Retinal pigment epithelial cell (primary cell): ENCODE measurements around the gene OLFML2A.

Experiments used
- DNase-seq: peaks from one replicate; pipeline ENCODE4 v3.0.0-alpha.2; 2010; ENCODE audit warnings: low read depth
- H3K4me3 ChIP-seq: 2 replicates; pipeline ENCODE4 v1.5.1; 2011; ENCODE audit warnings: mild to moderate bottlenecking, low read length, control low read depth, moderate library complexity
- TF ChIP-seq, protein P1 (sequence below): conservative IDR thresholded peaks from 2 replicates; pipeline ENCODE4 v1.5.1; 2011; ENCODE audit warnings: low read depth, low read length, control low read depth, inconsistent platforms

The OLFML2A gene

DNA sequence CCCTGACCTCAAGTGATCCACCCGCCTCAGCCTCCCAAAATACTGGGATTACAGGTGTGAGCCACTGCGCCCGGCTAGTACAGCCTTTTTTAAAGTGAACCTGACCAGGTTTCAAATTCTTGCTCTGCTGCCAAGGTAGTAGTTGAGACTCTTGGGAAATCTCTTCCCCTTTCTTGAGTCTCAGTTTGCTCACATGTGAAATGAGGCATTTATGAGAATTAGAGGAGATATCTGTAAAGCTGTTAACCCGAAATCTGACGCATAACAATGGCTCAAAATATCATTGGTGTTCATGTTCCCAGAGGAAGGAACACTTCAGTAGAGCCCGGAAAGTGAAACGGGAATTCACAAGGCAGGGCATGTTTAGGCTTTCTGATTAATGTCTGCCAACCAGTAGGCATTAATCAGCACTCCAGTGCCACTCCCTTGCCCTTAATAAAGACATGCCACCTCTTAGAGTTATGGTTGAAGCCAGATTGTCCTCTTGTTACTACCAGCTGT is 86.5 kb downstream of the OLFML2A start:
- no peak for DNase-seq
- TF ChIP-seq, protein P1, sequence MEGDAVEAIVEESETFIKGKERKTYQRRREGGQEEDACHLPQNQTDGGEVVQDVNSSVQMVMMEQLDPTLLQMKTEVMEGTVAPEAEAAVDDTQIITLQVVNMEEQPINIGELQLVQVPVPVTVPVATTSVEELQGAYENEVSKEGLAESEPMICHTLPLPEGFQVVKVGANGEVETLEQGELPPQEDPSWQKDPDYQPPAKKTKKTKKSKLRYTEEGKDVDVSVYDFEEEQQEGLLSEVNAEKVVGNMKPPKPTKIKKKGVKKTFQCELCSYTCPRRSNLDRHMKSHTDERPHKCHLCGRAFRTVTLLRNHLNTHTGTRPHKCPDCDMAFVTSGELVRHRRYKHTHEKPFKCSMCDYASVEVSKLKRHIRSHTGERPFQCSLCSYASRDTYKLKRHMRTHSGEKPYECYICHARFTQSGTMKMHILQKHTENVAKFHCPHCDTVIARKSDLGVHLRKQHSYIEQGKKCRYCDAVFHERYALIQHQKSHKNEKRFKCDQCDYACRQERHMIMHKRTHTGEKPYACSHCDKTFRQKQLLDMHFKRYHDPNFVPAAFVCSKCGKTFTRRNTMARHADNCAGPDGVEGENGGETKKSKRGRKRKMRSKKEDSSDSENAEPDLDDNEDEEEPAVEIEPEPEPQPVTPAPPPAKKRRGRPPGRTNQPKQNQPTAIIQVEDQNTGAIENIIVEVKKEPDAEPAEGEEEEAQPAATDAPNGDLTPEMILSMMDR: no peak
- H3K4me3 ChIP-seq: no peak overlapping the region
